K562 (cell line): ENCODE measurements around the gene RIMKLA. TPM values are rescaled to one million over a fixed set of nuclear protein-coding genes. Genes with fewer than 3 reads are reported as not detected.

Experiments used
- ATAC-seq: fragments of 200-7000 bp; cut with Tn5 transposase; 3 replicates; pipeline ENCODE4 v1.9.1; 2020; ENCODE audit warnings: moderate library complexity
- BruUV-seq: library from RNA; stranded (reverse); fragments of 400-500 nt; replicated peaks from 2 replicates; lab custom pipeline; 2021; lab: Mats Ljungman, UMichigan
- CTCF ChIA-PET: fragments of 300-600 bp; formaldehyde crosslinking; extraction: SDS; loops from one replicate; lab custom pipeline; 2021; ENCODE audit warnings: low intra/inter-chr PET ratio; lab: Yijun Ruan, JAX
- POLR2A ChIA-PET: fragments of 300-600, 350-650 bp; sonication (Branson Sonifier 250); formaldehyde crosslinking; extraction: SDS; loops from one replicate; lab custom pipeline; 2021; ENCODE audit warnings: antibody characterized with exemption, inconsistent platforms; lab: Yijun Ruan, JAX
- DNase-seq, 4 experiments: peaks; one replicate each; pipeline versions ENCODE4 v3.0.0 to v3.0.0-alpha.2; 2011 to 2018; ENCODE audit warnings: low spot score in 3 of 4, mixed read lengths in 3 of 4; ENCODE audit errors: extremely low read depth in 1 of 4
- FAIRE-seq: peaks from 2 replicates; lab custom pipeline; 2011; peaks lifted over from hg19 to GRCh38; lab: Jason Lieb, UNC
- H2AFZ ChIP-seq: 2 replicates; pipeline ENCODE4 v1.6.0; 2011; ENCODE audit warnings: low read depth, low read length, control low read depth, inconsistent platforms
- H3K27ac ChIP-seq: fragments of 200-600 bp; 3 replicates; pipeline ENCODE4 v1.8.0; 2011; ENCODE audit warnings: low read depth, mild to moderate bottlenecking, control low read depth, inconsistent platforms, low read length, moderate library complexity, mixed read lengths; ENCODE audit errors: extremely low read depth
- H3K27me3 ChIP-seq, 2 experiments: fragments of 300-600 bp in 1 of 2; 2 replicates in 1 of 2; 3 replicates in 1 of 2; pipeline versions ENCODE4 v1.6.0 to v1.8.0; 2011; ENCODE audit warnings: inconsistent platforms in 2 of 2, low read length in 2 of 2, mild to moderate bottlenecking in 1 of 2, mixed read lengths in 1 of 2, moderate library complexity in 1 of 2; ENCODE audit not compliant: control insufficient read depth in 2 of 2, insufficient read depth in 2 of 2
- H3K36me3 ChIP-seq: fragments of 300-600 bp; 3 replicates; pipeline ENCODE4 v1.8.0; 2011; ENCODE audit warnings: mild to moderate bottlenecking, low read length, inconsistent platforms; ENCODE audit not compliant: control insufficient read depth, insufficient read depth
- H3K4me1 ChIP-seq, 2 experiments: fragments of 200-600 bp in 1 of 2; replicated peaks in 1 of 2; 2 replicates in 1 of 2; 3 replicates in 1 of 2; pipeline versions ENCODE4 v1.5.1 to v1.8.0; 2011; ENCODE audit warnings: inconsistent platforms in 2 of 2, low read length in 2 of 2, mild to moderate bottlenecking in 1 of 2, mixed read lengths in 1 of 2, moderate library complexity in 1 of 2; ENCODE audit not compliant: control insufficient read depth in 2 of 2, insufficient read depth in 2 of 2
- H3K4me2 ChIP-seq: 2 replicates; pipeline ENCODE4 v1.6.1; 2011; ENCODE audit warnings: low read length, control low read depth, inconsistent platforms, mixed read lengths; ENCODE audit not compliant: insufficient read depth
- H3K4me3 ChIP-seq: fragments of 200-600 bp; sonication (generic), shearing (Covaris generic); 2 replicates; pipeline ENCODE4 v1.5.1; 2016; ENCODE audit warnings: control low read depth, inconsistent platforms
- H3K79me2 ChIP-seq: fragments of 200-600 bp; 3 replicates; pipeline ENCODE4 v1.8.0; 2011; ENCODE audit warnings: low read length, inconsistent platforms; ENCODE audit not compliant: control insufficient read depth, insufficient read depth
- H3K9ac ChIP-seq, 2 experiments: 2 replicates each; pipeline versions ENCODE4 v1.6.0 to v1.6.1; 2011; ENCODE audit warnings: low read depth in 2 of 2, low read length in 2 of 2, control low read depth in 1 of 2, inconsistent platforms in 1 of 2, mild to moderate bottlenecking in 1 of 2, mixed read lengths in 1 of 2; ENCODE audit not compliant: insufficient read depth in 1 of 2
- H3K9me1 ChIP-seq: one replicate; pipeline ENCODE4 v1.6.0; 2011; ENCODE audit warnings: inconsistent platforms, mild to moderate bottlenecking, low read length, moderate library complexity; ENCODE audit not compliant: control insufficient read depth, insufficient read depth
- H3K9me3 ChIP-seq: replicated peaks from 2 replicates; pipeline ENCODE4 v1.5.1; 2011; ENCODE audit warnings: low read depth, low read length, inconsistent platforms; ENCODE audit not compliant: control insufficient read depth, insufficient read depth
- H4K20me1 ChIP-seq: replicated peaks from 2 replicates; pipeline ENCODE4 v1.6.1; 2011; ENCODE audit warnings: low read length, inconsistent platforms, mixed read lengths; ENCODE audit not compliant: control insufficient read depth, insufficient read depth
- AFF4 ChIP-seq: sonication (generic); formaldehyde crosslinking; IDR thresholded peaks from 2 replicates; pipeline ENCODE4 v1.8.0; 2023; ENCODE audit warnings: mild to moderate bottlenecking, missing genetic modification reagents
- FOXA1 ChIP-seq: fragments of 450-650 bp; IDR thresholded peaks from 2 replicates; pipeline ENCODE4 v1.6.1; 2016; ENCODE audit warnings: mild to moderate bottlenecking, borderline replicate concordance
- JUND ChIP-seq, 2 experiments: IDR thresholded peaks; 2 replicates in 1 of 2; 3 replicates in 1 of 2; pipeline ENCODE4 v1.6.1; 2011; ENCODE audit warnings: borderline replicate concordance in 2 of 2, low read depth in 2 of 2, low read length in 2 of 2, improper control_type of control experiment in 1 of 2, missing biosample characterization in 1 of 2, missing genetic modification characterization in 1 of 2, missing genetic modification reagents in 1 of 2
- PTRF ChIP-seq: fragments of 450-650 bp; IDR thresholded peaks from 2 replicates; pipeline ENCODE4 v1.6.1; 2016; ENCODE audit warnings: mild to moderate bottlenecking, missing genetic modification characterization, missing compliant biosample characterization
- ZEB2 ChIP-seq: fragments of 450-650 bp; IDR thresholded peaks from 2 replicates; pipeline ENCODE4 v1.6.1; 2016
- ZNF740 ChIP-seq, 3 experiments: fragments of 200-800 bp in 1 of 3; sonication (Bioruptor generic) in 1 of 3; sonication (generic) in 1 of 3; formaldehyde crosslinking in 1 of 3; IDR thresholded peaks; 2 replicates each; pipeline versions ENCODE4 v1.6.1 to v1.8.0; 2016 to 2022; ENCODE audit warnings: mild to moderate bottlenecking in 2 of 3, missing compliant biosample characterization in 2 of 3, missing genetic modification characterization in 2 of 3, missing genetic modification reagents in 1 of 3
- WGBS: fragments of 100-300 bp; shearing (Covaris generic); methylation state at CpG from one replicate; pipeline ENCODE4 v1.1.6; 2016; ENCODE audit warnings: low coverage, mixed read lengths; ENCODE audit not compliant: insufficient coverage; ENCODE audit errors: missing lambda C conversion rate; 5-methylcytosine and 5-hydroxymethylcytosine counted together
- in situ Hi-C: fragments of 300-500 bp; cut with MboI; formaldehyde crosslinking; loops from 4 replicates; pipeline ENCODE4 v1.15.0; 2018; ENCODE audit warnings: inconsistent platforms, mixed read lengths
- intact Hi-C: fragments of 100-400 bp; cut with micrococcal nuclease; formaldehyde crosslinking; loops from 2 replicates; pipeline ENCODE4 v1.14.2; 2022
- polyA plus RNA-seq, 8 experiments: library from polyadenylated mRNA; depleted of rRNA in 4 of 8; stranded (reverse) in 5 of 8; unstranded in 3 of 8; fragments of >200 nt; fragmentation: Nextera tagmentation in 2 of 8; fragmentation: Illumina TruSeq in 1 of 8; extraction: Ambion mirVana in 2 of 8; extraction: Trizol in 1 of 8; gene quantifications; 2 replicates each; pipeline versions ENCODE4 v1.2.1 to v1.2.3, GENCODE V29; 2011 to 2014; ENCODE audit warnings: inconsistent platforms in 1 of 8, missing spikeins in 1 of 8
- total RNA-seq, 7 experiments: library from RNA; depleted of rRNA in 6 of 7; stranded (reverse); fragments of >200 nt in 6 of 7; fragmentation: Illumina TruSeq in 2 of 7; extraction: Trizol in 2 of 7; gene quantifications; 2 replicates each; pipeline versions ENCODE4 v1.2.1 to v1.2.3, GENCODE V29; 2011 to 2021; ENCODE audit warnings: low replicate concordance in 1 of 7

The RIMKLA gene
- total and polyA plus RNA-seq, 9 of the 15 experiments (the other 6 are each of a cell fraction or from before 2014, with no cell fraction given): 0.02 TPM; not detected in 8

DNA sequence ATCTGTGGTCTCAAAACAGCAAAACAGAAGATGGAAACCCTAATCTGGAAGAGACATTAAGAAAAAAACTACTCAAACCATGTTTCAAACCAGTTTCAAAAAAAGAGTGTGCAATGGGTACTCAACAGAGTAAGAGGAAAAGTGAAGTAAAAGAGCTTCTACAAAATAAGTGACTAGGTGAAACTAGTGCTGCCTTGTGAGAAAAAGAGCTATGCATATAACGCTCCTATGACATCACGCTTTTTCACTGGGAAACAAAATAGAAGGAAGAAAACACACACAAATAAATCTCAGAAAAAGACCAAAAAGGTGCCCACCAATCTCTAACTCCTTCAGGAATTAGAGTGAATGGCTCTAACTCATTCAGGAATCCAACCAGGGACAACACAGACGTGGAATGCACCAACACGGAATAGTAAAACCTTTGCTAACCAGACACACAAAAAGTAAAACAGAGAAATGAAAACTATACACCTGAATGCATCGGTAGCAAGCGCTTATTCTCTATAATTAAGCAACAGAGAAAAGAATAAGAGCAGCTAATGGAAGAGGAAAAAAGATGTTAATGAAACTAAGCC is 46.8 kb upstream of the RIMKLA start (continued):
- TF ChIP-seq AFF4 (no peak), JUND (IDR thresholded peaks at IDR 0.05; ENCODE audit: borderline replicate concordance, low read depth, low read length) (0 out of 2 replicates have a peak, but pooled peaks have one; percentile 11), JUND (tag; IDR thresholded peaks at IDR 0.05; ENCODE audit: borderline replicate concordance, low read depth, low read length) (peak; percentile 19; the same call in 1 of the 3 replicates), ZEB2 (0 out of 2 replicates have a peak, but pooled peaks have one; percentile 39)

- peak in 2 of 4 experiments; percentile 77 to 82 for DNase-seq
- TF ChIP-seq FOXA1 (no peak), PTRF (tag) (no peak), ZNF740 (CRISPR knock-in tag; IDR thresholded peaks at IDR 0.05) (peak; percentile 91), ZNF740 (tag; IDR thresholded peaks at IDR 0.05) (peak in 1 of 2 experiments; percentile 69; a peak in 1 of 4 replicates)
These were observed 46.1 kb upstream of the RIMKLA start for GRCh38 chr1:42334240-42335049.

More at GRCh38 chr1:42334240-42335049, 46.1 kb upstream of the RIMKLA start:
- Histone ChIP-seq H3K79me2 (peaks cover 67% of the 10 kb centered on the region), H3K4me2 (peak overlapping the region; percentile 90), H3K36me3 (no peaks in the 10 kb centered on the region), H3K27ac (peak overlapping the region; percentile 77), H3K9me3 (no peaks in the 10 kb centered on the region), H2AFZ (peak overlapping the region; percentile 84), H3K9ac (peak overlapping the region; percentile 86 to 94), H4K20me1 (peaks cover 17% of the 10 kb centered on the region), H3K4me3 (peak overlapping the region; percentile 85), H3K9me1 (no peaks in the 10 kb centered on the region), H3K27me3 (no peaks in the 10 kb centered on the region; a peak in 1 of 5 replicates), H3K4me1 (peaks cover 17 to 18% of the 10 kb centered on the region in 2 experiments; a peak in 4 of 5 replicates)
- FAIRE-seq (no peak), ATAC-seq (peak; percentile 76)
- 0% methylated on average over 46 of the region's 58 CpGs for WGBS
- intact Hi-C loops (no loop called here), in situ Hi-C loops (no loop called here)
- ChIA-PET POLR2A (interaction anchor here (0.7 to 3.1 kb wide), 3 partner anchors 10 to 18 kb away, joined by 3 to 19 read pairs (median 3); no protein-coding TSS in a partner anchor), CTCF (no interaction called here)
- BruUV-seq: no TSS peak
